PC-9 (cell line): ENCODE data around the gene SLC25A29. TPM values are rescaled to one million over a fixed set of nuclear protein-coding genes. Genes with fewer than 3 reads are reported as not detected.

ENCODE experiments used
- BruUV-seq: library from RNA; stranded (reverse); fragments of 400-500 nt; replicated peaks from 2 replicates; lab custom pipeline; 2021; lab: Mats Ljungman, UMichigan
- CTCF ChIA-PET: fragments of 300-600 bp; sonication (Branson Sonifier 250); formaldehyde crosslinking; loops from one replicate; lab custom pipeline; 2022; ENCODE audit warnings: antibody characterized with exemption; lab: Charles Lee
- POLR2A ChIA-PET: fragments of 300-600 bp; sonication (Branson Sonifier 250); formaldehyde crosslinking; loops from one replicate; lab custom pipeline; 2022; ENCODE audit warnings: antibody characterized with exemption; ENCODE audit not compliant: unreplicated experiment; lab: Charles Lee
- DNase-seq, 2 experiments: peaks; one replicate each; pipeline versions ENCODE4 v3.0.0 to v3.0.0-alpha.2; 2015 to 2022; ENCODE audit warnings: mixed read lengths in 1 of 2
- H2AFZ ChIP-seq: fragments of 200-600 bp; sonication (generic); 2 replicates; pipeline ENCODE4 v1.8.1; 2017; ENCODE audit warnings: antibody characterized with exemption
- H3F3A ChIP-seq: fragments of 200-600 bp; sonication (generic); 2 replicates; pipeline ENCODE4 v1.8.1; 2017; ENCODE audit warnings: antibody characterized with exemption, mild to moderate bottlenecking, low read depth; ENCODE audit not compliant: insufficient read depth
- H3K27ac ChIP-seq: fragments of 200-600 bp; sonication (generic); 2 replicates; pipeline ENCODE4 v1.6.1; 2016; ENCODE audit warnings: mixed run types
- H3K27me3 ChIP-seq: fragments of 200-600 bp; sonication (generic); 2 replicates; pipeline ENCODE4 v1.6.1; 2016; ENCODE audit warnings: low read depth, mixed run types; ENCODE audit not compliant: insufficient read depth
- H3K36me3 ChIP-seq: fragments of 200-600 bp; sonication (generic); 2 replicates; pipeline ENCODE4 v1.6.1; 2016; ENCODE audit warnings: low read depth, mixed run types
- H3K4me1 ChIP-seq: fragments of 200-600 bp; sonication (generic); replicated peaks from 2 replicates; pipeline ENCODE4 v1.6.1; 2016; ENCODE audit warnings: mixed run types; ENCODE audit not compliant: insufficient read depth
- H3K4me2 ChIP-seq: fragments of 200-600 bp; sonication (generic); 2 replicates; pipeline ENCODE4 v1.6.1; 2017; ENCODE audit warnings: mixed run types
- H3K4me3 ChIP-seq: fragments of 200-600 bp; sonication (generic); 2 replicates; pipeline ENCODE4 v1.6.1; 2016; ENCODE audit warnings: mixed run types
- H3K79me2 ChIP-seq: fragments of 200-600 bp; sonication (generic); 2 replicates; pipeline ENCODE4 v1.6.1; 2017; ENCODE audit warnings: low read depth, mixed run types
- H3K9me2 ChIP-seq: fragments of 200-600 bp; sonication (generic); 2 replicates; pipeline ENCODE4 v1.8.1; 2017; ENCODE audit warnings: mild to moderate bottlenecking; ENCODE audit not compliant: insufficient read depth
- H3K9me3 ChIP-seq: fragments of 200-600 bp; sonication (generic); 2 replicates; pipeline ENCODE4 v1.8.1; 2016; ENCODE audit warnings: low read depth; ENCODE audit not compliant: insufficient read depth
- H4K20me1 ChIP-seq: fragments of 200-600 bp; sonication (generic); 2 replicates; pipeline ENCODE4 v1.8.1; 2017; ENCODE audit not compliant: insufficient read depth
- CTCF ChIP-seq: fragments of 200-600 bp; sonication (generic); conservative IDR thresholded peaks from 2 replicates; pipeline ENCODE4 v1.6.1; 2017; ENCODE audit warnings: mixed run types, antibody characterized with exemption, mild to moderate bottlenecking, moderate library complexity
- EZH2 ChIP-seq: fragments of 200-600 bp; sonication (generic); IDR thresholded peaks from 2 replicates; pipeline ENCODE4 v1.8.0; 2017; ENCODE audit warnings: antibody characterized with exemption, low read depth
- intact Hi-C: fragments of 100-400 bp; cut with micrococcal nuclease; formaldehyde crosslinking; loops from one replicate; pipeline ENCODE4 v1.10.0; 2022; ENCODE audit not compliant: unreplicated experiment
- total RNA-seq: library from RNA; stranded (reverse); gene quantifications from 2 replicates; pipeline ENCODE4 v1.2.3, GENCODE V29; 2021

Gene SLC25A29
- total RNA-seq, 1 experiment from 2014 or later = 6.9 TPM

DNA sequence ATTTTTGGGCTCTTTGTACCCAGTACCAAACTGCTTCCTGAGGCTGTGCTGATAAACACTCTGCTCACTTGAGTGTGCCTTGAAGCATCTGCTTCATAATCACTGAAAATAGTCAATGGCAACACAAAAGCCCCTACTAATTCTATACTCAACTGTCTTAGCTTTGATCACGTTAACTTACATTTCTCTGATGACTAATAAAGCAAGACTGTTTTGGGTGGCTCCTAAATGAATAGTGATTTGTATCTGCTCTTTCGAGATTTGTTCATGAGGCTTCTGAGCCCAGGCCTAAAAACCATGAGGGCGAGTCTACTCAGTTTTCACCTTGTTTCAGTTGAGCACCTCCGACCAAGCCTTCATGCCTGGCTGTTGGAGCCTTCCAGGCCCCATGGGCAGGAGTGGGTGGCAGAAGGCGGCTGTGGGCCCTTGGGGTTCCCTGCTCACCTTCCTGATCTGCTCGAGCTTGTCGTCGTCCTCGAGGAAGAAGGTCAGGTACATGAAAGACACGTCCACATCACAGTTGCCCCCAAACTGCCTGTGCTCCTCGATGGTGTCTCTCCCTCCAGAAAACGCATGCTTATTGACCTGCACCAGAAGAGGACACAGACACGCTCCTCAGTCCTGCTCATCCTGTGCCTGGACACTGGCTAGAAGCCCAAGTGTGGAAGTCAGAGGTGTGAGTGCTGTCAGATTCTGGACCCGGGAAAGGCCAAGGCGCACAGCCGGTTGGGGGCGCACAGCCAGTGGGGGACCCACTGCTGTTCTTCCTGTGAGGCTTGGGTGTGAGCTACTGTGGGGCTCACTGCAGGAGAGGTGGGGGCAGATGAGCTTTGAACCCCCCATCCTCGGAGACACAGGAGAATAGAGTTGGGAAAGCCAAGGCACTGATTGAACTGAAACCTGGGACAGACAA, 30.6 kb upstream of the SLC25A29 start:
- Histone ChIP-seq H3K9me2 (no peaks in the 10 kb centered on the region), H3K27me3 (no peaks in the 10 kb centered on the region), H3F3A (no peaks in the 10 kb centered on the region), H3K4me2 (no peak overlapping the region), H3K9me3 (no peaks in the 10 kb centered on the region), H3K79me2 (no peaks in the 10 kb centered on the region), H4K20me1 (no peaks in the 10 kb centered on the region), H2AFZ (no peak overlapping the region), H3K36me3 (no peaks in the 10 kb centered on the region), H3K27ac (no peak overlapping the region), H3K4me3 (no peak overlapping the region), H3K4me1 (no peaks in the 10 kb centered on the region)
- intact Hi-C loops = no loop called here
- no TSS peak for BruUV-seq
- ChIA-PET CTCF (no interaction called here), POLR2A (no interaction called here)
- TF ChIP-seq CTCF = no peak
- TF ChIP-seq EZH2 = no peak
- DNase-seq = no peak

DNA sequence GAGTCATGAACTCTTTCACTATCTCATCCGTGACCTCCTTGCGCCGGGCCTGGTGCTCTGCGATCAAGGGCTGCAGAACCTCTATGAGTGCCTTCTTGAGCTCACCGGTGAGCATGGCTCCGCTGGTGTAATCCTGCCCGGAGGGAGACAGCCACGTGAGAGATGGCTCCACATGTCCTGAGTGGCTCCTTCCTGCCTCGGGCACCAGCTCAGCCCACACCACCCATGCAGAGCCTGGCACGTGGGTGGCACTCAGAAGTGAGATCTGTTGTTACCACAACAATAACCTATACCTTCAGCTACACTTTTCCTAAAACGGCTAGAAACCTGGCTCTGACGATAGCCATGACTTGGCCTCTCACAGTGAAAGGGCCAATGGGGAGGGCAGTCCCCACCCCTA, 28.7 kb upstream of the SLC25A29 start:
- Histone ChIP-seq H2AFZ (no peak overlapping the region), H3K4me2 (no peak overlapping the region), H3K36me3 (no peaks in the 10 kb centered on the region), H3K79me2 (no peaks in the 10 kb centered on the region), H3K9me3 (no peaks in the 10 kb centered on the region), H3K27ac (no peak overlapping the region), H3K9me2 (no peaks in the 10 kb centered on the region), H4K20me1 (no peaks in the 10 kb centered on the region), H3K4me3 (no peak overlapping the region), H3K4me1 (no peaks in the 10 kb centered on the region), H3K27me3 (no peaks in the 10 kb centered on the region), H3F3A (no peaks in the 10 kb centered on the region)
- no peak for DNase-seq
- CTCF ChIA-PET = no interaction called here
- POLR2A ChIA-PET = no interaction called here
- TF ChIP-seq CTCF (no peak), EZH2 (no peak)
- intact Hi-C loops = no loop called here
- no TSS peak for BruUV-seq

DNA sequence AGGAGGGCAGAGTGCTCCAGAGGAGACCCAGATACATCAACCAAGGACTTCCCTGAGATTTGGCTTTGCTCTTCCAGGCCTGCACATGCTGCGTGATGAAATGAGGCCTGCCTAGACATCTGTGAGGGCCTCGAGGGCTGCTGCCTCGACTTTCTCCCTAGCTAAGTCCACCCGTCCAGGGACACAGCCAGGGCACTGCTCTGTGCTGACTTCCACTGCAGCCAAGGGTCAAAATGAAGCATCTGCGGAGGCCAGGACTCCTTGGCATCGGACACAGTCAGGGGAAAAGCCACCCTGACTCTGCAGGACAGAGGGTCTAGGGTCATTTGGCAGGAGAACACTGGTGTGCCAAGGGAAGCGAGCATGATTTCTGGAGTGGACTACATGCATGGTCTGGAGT, 27.6 kb upstream of the SLC25A29 start:
- ChIA-PET POLR2A (no interaction called here), CTCF (no interaction called here)
- BruUV-seq = no TSS peak
- Histone ChIP-seq H3K9me3 (no peaks in the 10 kb centered on the region), H3K79me2 (no peaks in the 10 kb centered on the region), H3K9me2 (no peaks in the 10 kb centered on the region), H4K20me1 (no peaks in the 10 kb centered on the region), H3K27me3 (no peaks in the 10 kb centered on the region), H3K4me1 (no peaks in the 10 kb centered on the region), H2AFZ (no peak overlapping the region), H3K4me3 (no peak overlapping the region), H3K4me2 (no peak overlapping the region), H3F3A (no peaks in the 10 kb centered on the region), H3K36me3 (no peaks in the 10 kb centered on the region), H3K27ac (no peak overlapping the region)
- TF ChIP-seq CTCF = no peak
- no peak for TF ChIP-seq EZH2
- no peak for DNase-seq
- intact Hi-C loops = no loop called here
